ENCODE results near the gene OST4.

OST4 gene

DNA sequence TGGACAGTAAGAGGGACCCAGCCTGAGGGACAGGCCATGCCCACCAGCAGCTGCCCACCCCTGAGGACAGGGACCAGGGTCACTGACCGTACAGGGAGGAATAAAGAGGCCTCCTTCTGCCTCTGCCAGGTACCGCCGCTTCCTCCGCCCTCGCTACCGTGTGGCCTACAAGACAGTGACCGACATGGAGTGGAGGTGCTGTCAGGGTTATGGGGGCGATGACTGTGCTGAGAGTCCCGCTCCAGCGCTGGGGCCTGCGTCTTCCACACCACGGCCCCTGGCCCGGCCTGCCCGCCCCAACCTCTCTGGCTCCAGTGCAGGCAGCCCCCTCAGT lies 9.1 kb upstream of the OST4 start:
- Histone ChIP-seq H2AFZ (ENCODE audit: low read depth, low read length) (peak overlapping the region; percentile 73; the same call in 1 of the 2 replicates), H4K20me1 (ENCODE audit: insufficient read depth, low read length) (no peaks in the 10 kb centered on the region), H3K27ac (ENCODE audit: low read length) (no peak overlapping the region), H3K79me2 (ENCODE audit: low read length) (no peaks in the 10 kb centered on the region), H3K27me3 (ENCODE audit: low read depth, low read length) (peaks cover 10% of the 10 kb centered on the region), H3K9ac (ENCODE audit: low read length) (no peak overlapping the region), H3K36me3 (replicated peaks; ENCODE audit: low read depth, low read length) (no peaks in the 10 kb centered on the region), H3K4me3 (ENCODE audit: low read length) (peak overlapping the region; percentile 75; the same call in 1 of the 2 replicates), H3K4me2 (ENCODE audit: low read length) (peak overlapping the region; percentile 92), H3K4me1 (ENCODE audit: low read length) (peaks cover 17% of the 10 kb centered on the region), H3K9me3 (ENCODE audit: insufficient read depth, low read length) (no peaks in the 10 kb centered on the region)
- TF ChIP-seq EZH2phosphoT487 (IDR thresholded peaks at IDR 0.05; ENCODE audit: low read depth): no peak
- TF ChIP-seq, protein P1, sequence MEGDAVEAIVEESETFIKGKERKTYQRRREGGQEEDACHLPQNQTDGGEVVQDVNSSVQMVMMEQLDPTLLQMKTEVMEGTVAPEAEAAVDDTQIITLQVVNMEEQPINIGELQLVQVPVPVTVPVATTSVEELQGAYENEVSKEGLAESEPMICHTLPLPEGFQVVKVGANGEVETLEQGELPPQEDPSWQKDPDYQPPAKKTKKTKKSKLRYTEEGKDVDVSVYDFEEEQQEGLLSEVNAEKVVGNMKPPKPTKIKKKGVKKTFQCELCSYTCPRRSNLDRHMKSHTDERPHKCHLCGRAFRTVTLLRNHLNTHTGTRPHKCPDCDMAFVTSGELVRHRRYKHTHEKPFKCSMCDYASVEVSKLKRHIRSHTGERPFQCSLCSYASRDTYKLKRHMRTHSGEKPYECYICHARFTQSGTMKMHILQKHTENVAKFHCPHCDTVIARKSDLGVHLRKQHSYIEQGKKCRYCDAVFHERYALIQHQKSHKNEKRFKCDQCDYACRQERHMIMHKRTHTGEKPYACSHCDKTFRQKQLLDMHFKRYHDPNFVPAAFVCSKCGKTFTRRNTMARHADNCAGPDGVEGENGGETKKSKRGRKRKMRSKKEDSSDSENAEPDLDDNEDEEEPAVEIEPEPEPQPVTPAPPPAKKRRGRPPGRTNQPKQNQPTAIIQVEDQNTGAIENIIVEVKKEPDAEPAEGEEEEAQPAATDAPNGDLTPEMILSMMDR (IDR thresholded peaks at IDR 0.05; ENCODE audit: low read depth, low read length): no peak

DNA sequence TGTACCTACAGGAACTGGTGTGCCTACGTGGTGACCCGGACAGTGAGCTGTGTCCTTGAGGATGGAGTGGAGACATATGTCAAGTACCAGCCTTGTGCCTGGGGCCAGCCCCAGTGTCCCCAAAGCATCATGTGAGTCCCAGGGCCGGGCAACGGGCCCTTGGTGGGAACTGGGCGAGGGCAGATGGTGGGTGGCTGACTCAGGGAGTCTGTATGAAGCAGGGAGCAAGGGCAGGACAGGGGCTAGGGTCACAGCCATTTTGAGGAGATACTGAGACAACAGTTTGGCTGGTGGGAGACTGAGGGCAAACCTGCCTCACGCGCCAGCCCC lies 8.7 kb upstream of the OST4 start:
- no peaks in the 10 kb centered on the region for H3K9me3 ChIP-seq (ENCODE audit: insufficient read depth, low read length)
- no peaks in the 10 kb centered on the region for H3K36me3 ChIP-seq (replicated peaks; ENCODE audit: low read depth, low read length)
- peaks cover 10% of the 10 kb centered on the region for H3K27me3 ChIP-seq (ENCODE audit: low read depth, low read length)
- no peaks in the 10 kb centered on the region for H4K20me1 ChIP-seq (ENCODE audit: insufficient read depth, low read length)
- H3K4me3 ChIP-seq (ENCODE audit: low read length): no peak overlapping the region
- no peak for TF ChIP-seq EZH2phosphoT487 (IDR thresholded peaks at IDR 0.05; ENCODE audit: low read depth)
- TF ChIP-seq, protein P1 (IDR thresholded peaks at IDR 0.05; ENCODE audit: low read depth, low read length): no peak
- H3K9ac ChIP-seq (ENCODE audit: low read length): no peak overlapping the region
- H3K4me2 ChIP-seq (ENCODE audit: low read length): no peak overlapping the region
- peaks cover 13% of the 10 kb centered on the region for H3K4me1 ChIP-seq (ENCODE audit: low read length)
- no peak overlapping the region for H3K27ac ChIP-seq (ENCODE audit: low read length)
- H3K79me2 ChIP-seq (ENCODE audit: low read length): no peaks in the 10 kb centered on the region
- H2AFZ ChIP-seq (ENCODE audit: low read depth, low read length): no peak overlapping the region

DNA sequence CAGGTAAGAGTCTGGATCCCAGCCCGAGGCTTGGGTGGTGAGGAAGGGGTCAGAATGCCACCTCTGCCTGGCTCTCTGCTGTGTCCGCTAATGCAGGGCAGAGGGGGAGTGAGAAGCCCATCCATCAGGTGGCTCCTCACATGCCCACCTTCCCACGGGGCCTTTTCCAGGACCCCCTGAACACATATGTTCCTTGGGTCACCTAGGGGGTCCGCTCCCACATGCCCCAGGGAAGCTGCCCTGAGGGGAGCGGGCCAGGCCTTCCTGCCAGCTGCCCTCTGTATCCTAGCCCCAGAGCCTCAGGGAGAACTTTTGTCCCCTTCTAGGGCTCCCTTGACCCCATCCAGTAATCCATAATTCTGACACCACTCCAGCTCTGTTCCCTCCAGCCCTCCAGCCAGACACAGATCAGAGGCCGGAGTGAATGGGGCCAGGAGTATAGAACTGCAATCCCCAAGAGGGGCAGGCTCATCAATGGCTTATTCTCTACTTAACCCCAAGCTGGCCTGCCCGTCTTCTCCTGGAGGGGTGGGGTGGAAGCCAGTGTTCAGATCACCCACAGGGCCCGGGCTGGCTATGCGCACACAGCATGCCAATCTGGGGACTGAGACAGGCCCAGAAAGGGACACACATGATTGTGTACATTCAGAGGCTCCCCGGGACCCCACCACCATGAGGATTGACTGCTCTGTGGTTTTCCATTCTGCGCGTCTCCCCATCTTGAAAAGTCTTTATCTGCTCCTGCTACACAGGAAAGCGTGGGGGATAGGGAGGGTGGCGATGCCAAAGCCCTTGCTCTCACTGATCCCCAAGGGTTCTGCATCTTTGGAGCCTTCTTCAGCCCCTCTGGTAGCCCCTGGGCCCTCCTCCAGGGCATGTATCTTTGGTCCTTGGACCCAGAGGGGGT lies 8.0 kb upstream of the OST4 start:
- no peak overlapping the region for H3K4me3 ChIP-seq (ENCODE audit: low read length)
- no peaks in the 10 kb centered on the region for H3K79me2 ChIP-seq (ENCODE audit: low read length)
- H3K9me3 ChIP-seq (ENCODE audit: insufficient read depth, low read length): no peaks in the 10 kb centered on the region
- H3K27ac ChIP-seq (ENCODE audit: low read length): no peak overlapping the region
- no peak overlapping the region for H3K4me2 ChIP-seq (ENCODE audit: low read length)
- no peaks in the 10 kb centered on the region for H4K20me1 ChIP-seq (ENCODE audit: insufficient read depth, low read length)
- H3K27me3 ChIP-seq (ENCODE audit: low read depth, low read length): peaks cover 10% of the 10 kb centered on the region
- no peak for TF ChIP-seq EZH2phosphoT487 (IDR thresholded peaks at IDR 0.05; ENCODE audit: low read depth)
- TF ChIP-seq, protein P1 (IDR thresholded peaks at IDR 0.05; ENCODE audit: low read depth, low read length): no peak
- H3K9ac ChIP-seq (ENCODE audit: low read length): no peak overlapping the region
- H3K36me3 ChIP-seq (replicated peaks; ENCODE audit: low read depth, low read length): no peaks in the 10 kb centered on the region
- peaks cover 13% of the 10 kb centered on the region for H3K4me1 ChIP-seq (ENCODE audit: low read length)
- H2AFZ ChIP-seq (ENCODE audit: low read depth, low read length): no peak overlapping the region

DNA sequence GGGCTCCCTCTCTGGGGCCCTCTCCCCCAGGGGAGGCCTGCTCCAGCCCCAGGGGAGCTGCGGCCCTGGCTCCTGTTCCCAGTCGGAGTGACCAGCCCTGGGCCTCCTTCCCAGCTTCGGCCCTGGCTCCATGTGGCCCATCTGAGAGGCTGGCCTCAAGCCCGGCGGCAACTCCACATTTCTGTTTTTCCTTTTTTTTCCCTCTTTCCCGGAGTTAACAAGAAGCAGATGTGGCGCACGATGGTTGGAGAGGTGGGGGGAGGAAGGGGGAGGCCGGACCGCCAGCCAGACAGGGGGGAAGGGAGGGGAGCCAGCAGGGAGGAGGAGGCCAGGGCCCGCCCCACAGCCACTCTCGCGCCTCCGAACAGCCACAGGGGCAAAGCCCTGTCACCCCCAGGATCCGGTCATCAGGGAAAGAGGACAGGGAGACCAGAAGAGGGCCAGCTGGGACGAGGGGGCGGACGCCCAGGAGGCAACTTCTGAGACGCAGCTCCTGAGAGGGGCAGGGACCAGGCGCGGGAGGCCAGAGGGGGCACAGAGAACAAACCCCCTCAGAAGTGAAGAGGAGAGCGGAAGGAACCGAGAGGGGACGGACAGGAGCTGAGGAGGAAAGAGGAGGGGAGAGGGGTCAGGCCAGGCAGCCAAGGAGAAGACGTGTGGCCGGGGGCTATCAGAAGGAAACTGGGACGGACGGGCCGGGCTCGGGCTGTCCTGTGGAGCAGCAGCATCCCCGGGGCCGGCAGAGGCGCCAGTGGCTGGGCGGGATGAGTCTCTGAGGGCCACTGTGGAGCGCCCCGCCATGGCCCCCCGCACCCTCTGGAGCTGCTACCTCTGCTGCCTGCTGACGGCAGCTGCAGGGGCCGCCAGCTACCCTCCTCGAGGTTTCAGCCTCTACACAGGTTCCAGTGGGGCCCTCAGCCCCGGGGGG lies 7.1 kb upstream of the OST4 start, which contains the start of gene EMILIN1:
EMILIN1 (plus strand) TSS at position 349 of the 928 bp plus-strand sequence; CDS start at position 800, 451 bp downstream.
- no peak within 1 kb of the TSS for H3K9ac ChIP-seq (ENCODE audit: low read length)
- no peak within 1 kb of the TSS for H3K4me3 ChIP-seq (ENCODE audit: low read length)
- H2AFZ ChIP-seq (ENCODE audit: low read depth, low read length): no peak within 1 kb of the TSS

More for the DNA sequence above, 7.1 kb upstream of the OST4 start, which contains the start of gene EMILIN1:
- Histone ChIP-seq H3K27me3 (ENCODE audit: low read depth, low read length) (peaks cover 10% of the 10 kb centered on the region), H3K4me2 (ENCODE audit: low read length) (no peak within 1 kb of the TSS), H4K20me1 (ENCODE audit: insufficient read depth, low read length) (no peaks in the 10 kb centered on the region), H3K36me3 (replicated peaks; ENCODE audit: low read depth, low read length) (no peaks in the 10 kb centered on the region), H3K27ac (ENCODE audit: low read length) (no peak within 1 kb of the TSS), H3K9me3 (ENCODE audit: insufficient read depth, low read length) (no peaks in the 10 kb centered on the region), H3K79me2 (ENCODE audit: low read length) (no peaks in the 10 kb centered on the region), H3K4me1 (ENCODE audit: low read length) (peaks cover 13% of the 10 kb centered on the region)
- TF ChIP-seq, protein P1 (IDR thresholded peaks at IDR 0.05; ENCODE audit: low read depth, low read length): no peak
- TF ChIP-seq EZH2phosphoT487 (IDR thresholded peaks at IDR 0.05; ENCODE audit: low read depth): no peak
